T1000 (cell line): ENCODE data around the gene TTF2.
A peak's percentile ranks its signal among the peaks of the same experiment; 100 is the strongest.

ENCODE experiments used
- DNase-seq: peaks from one replicate; lab custom pipeline; 2025; ENCODE audit warnings: mixed read lengths; lab: John Stamatoyannopoulos, UW

Gene TTF2

DNA sequence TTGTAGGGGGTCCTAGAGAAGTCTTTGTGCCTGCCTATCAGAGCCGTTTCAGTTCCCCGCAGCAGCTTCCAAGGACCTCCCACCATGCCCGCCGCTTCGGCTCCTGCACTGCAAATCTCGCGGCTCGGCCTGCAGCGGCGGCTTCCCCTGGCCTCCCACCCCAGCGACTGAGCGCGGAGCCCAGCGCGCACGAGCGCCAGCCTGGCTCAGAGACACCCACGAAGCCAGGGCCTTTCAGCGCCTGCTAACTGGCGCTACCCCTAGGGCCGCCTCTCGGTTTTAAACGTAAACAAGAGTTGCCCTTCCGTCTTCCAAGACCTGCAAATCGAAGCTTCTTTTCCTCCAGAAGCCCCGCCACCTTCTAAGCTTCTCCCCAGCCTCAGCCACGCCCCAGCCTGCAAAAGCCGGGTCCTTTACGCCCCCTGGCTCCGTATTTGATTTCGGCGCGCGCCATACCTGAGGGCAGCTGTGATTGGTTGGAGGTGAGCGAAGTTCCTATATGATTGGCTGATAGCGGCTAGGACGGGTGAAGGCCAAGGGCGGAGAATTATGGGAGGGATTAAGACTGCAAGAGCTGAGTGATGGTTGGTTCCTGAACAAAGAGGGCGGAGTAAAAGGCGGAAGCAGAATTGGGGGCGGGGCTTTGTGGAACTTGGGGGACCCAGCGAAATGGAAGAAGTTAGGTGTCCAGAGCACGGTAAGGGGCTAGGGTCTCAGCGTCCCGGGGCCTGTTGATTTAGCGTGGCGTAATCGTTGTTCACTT is at the start of gene TTF2:
TTF2 (plus strand) TSS at position 649 of the 763 bp plus-strand sequence; CDS start at position 670, 21 bp downstream.
- peak; percentile 94 for DNase-seq

DNA sequence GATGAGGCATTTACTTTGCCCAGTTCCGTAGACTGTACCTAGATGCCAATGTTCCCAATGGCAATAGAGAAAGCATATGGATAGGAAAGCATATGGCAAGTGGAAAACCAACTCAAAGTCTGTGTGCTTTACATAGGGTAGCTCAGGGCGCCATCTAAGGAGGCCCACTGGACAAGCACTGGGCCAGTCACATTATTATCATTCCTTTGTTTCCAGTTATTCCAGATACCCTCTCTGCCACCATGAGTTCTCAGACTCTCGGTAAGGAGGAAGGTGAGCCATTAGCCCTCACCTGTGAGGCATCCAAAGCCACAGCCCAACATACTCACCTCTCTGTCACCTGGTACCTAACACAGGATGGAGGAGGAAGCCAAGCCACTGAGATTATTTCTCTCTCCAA is 48.8 kb upstream of the TTF2 start:
- no peak for DNase-seq

DNA sequence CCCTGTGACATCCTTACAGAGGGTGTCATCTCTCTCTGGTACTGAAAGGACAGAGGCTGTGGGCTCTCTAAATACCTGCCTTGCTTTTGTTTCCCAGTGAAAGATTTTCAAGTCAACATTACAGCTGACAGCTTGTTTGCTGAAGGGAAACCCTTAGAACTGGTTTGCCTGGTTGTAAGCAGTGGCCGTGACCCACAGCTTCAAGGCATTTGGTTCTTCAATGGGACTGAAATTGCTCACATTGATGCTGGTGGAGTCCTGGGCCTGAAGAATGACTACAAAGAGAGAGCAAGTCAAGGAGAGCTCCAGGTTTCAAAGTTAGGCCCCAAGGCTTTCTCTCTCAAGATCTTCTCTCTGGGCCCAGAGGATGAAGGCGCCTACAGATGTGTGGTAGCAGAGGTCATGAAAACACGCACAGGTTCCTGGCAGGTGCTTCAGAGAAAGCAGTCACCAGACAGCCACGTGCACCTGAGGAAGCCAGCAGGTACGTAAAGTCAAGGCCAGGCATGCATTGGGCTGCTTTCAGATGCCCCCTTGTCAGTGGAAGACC is 46.7 kb upstream of the TTF2 start:
- no peak for DNase-seq

DNA sequence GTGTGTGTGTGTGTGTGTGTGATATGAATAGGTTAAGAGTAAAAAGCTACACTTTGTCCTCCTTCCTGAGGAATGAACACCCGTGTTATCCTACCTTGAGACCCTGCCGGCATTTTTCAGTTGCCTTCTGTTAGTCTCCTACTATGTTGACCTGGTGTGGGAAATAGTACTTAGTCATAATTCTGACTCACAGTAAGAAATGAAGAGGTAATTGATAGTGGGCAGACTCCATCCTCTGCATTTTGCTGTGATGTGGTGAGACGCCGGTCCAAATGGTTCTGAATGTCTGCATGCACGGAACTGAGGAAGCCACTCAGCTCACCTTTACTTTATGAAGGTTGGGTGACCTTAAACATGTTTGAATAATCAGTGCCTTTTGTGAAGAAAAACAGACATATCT is 45.9 kb upstream of the TTF2 start:
- DNase-seq: peak; percentile 3

DNA sequence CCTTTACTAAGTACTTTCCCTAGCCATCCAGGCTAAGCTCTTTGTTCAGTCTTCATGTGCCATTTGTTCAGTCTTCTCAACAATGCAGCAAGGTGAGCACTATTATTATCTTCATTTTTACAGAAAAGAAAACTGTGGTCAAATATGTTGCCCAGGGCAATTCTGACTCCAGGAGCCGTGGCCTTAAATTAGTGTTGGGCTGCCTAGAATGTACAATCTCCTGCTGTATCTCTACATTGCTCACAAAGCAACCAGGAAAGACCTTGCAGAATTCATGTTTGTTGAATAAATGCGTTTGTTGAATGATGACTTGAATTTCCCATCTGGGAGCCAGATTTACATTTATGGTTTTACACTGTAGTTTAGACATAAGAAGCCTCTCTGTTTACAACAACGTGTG is 44.4 kb upstream of the TTF2 start:
- DNase-seq: no peak

DNA sequence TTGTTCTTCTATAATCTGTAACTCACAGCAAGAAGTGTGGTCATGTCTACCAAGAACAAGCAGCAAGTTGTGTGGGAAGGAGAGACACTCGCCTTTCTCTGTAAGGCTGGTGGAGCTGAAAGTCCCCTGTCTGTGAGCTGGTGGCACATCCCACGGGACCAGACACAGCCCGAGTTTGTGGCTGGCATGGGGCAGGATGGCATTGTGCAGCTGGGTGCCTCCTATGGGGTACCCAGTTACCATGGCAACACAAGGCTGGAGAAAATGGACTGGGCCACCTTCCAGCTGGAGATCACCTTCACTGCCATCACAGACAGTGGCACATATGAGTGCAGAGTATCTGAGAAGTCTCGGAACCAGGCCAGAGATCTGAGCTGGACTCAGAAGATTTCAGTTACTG is 43.1 kb upstream of the TTF2 start:
- no peak for DNase-seq

DNA sequence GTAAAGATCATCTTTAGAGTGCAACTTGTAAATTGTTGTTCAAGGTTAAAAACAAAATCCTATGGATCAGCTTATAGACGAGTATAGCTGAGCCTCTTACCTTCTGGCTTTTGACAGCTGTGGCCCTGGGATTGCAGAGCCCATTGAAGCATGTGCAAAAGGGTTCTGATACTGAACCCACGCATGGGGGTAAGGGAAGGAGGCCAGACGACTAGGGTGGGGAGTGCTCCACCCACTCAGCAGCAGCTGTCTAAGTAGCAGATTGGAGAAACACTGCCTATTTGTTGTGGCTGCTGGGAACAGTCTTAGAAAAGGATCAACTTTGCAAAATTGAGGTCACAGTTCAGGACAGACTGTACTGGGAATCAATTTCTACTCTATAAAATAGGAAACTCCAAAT is 42.5 kb upstream of the TTF2 start:
- DNase-seq: no peak

DNA sequence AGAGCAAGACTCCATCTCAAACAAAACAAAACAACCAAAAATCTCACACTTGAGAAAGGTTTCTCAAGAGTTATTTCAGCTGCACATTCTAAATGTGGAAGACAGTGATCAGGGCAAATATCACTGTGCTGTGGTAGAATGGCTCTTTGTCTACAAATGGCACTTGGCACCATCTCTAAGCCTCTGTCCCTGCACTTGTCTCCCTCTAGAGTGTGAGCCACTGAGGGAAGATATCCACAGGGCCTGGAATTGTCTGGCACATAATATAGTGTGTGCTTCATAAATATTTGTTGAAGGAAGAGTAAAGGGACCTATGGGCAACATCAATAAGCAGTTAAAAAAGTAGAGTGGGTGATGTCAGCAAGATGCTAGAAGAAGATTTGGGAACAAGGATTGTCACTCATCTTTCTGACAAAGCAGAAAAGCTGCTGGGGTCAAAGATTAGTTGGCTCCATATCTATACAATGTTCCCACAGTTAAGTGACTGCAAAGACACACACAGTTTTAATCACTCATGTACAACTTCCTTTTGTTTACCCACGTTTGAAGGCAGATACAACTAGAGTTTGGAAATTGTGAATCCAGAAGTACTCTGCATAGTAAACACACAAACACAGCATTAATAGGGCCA is 39.5 kb upstream of the TTF2 start:
- DNase-seq: no peak

DNA sequence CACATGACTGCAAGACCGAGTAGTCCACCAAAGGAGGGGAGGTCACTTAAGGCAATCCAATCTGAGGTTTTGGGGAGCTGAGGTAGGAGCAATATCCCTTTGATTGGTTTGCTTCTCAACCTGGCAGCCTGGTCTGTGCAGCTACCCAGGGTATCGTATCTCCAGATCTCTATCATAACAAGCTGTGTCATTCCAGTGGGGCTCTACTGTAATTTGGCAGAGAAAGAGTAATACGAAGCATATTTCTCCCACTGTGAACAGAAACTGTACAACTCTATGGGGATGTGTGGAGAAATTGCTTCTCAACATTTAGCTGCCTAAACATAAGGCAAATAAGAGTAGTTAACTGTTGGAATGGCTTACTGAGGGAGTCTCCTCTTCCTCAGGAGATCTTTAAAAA is 38.0 kb upstream of the TTF2 start:
- DNase-seq: no peak

DNA sequence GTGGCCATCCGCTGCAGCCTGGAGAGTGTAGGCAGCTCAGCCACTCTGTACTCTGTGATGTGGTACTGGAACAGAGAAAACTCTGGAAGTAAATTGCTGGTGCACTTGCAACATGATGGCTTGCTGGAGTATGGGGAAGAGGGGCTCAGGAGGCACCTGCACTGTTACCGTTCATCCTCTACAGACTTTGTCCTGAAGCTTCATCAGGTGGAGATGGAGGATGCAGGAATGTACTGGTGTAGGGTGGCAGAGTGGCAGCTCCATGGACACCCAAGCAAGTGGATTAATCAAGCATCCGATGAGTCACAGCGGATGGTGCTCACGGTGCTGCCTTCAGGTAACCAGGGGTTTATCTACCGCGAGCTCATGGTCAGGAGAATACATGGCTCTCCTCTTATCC is 34.6 kb upstream of the TTF2 start:
- no peak for DNase-seq

DNA sequence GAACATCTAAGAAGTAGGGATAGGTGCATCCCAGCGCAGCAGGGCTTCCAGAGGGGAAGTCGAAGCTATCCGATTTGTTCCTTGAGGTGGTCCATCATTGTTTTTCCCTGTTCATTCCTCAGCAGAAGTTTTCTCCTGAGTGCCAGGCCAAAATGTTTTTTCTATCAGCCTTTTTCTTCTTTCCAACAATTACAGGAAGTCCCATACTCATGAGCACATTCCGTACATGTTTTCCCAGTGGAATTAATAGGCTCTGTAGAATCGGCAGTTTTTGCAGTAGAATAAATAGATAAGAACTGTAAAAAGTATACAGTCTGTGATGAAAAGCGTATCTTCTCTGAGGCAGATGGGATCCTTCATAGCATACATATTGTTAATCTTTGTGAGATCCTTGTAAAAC is 33.8 kb upstream of the TTF2 start:
- no peak for DNase-seq

DNA sequence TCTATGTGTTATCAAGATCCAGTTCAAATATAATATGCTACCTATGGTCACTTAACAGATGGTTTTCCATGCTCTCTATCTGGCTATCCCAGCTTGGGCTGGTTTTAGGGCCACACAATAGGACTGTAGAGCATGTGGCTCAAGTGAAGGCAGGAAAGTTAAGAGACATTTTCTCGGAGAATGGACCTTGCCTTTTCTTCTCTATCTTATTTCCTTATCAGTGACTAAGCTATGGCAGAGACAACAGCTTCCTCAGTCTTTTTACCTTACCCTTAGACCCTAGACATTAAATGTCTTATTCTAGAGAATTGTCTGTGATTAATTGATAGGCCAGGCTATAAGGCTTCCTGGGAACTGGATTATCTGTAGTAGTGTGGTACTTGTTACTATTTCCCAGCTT is 30.4 kb upstream of the TTF2 start:
- DNase-seq: no peak

DNA sequence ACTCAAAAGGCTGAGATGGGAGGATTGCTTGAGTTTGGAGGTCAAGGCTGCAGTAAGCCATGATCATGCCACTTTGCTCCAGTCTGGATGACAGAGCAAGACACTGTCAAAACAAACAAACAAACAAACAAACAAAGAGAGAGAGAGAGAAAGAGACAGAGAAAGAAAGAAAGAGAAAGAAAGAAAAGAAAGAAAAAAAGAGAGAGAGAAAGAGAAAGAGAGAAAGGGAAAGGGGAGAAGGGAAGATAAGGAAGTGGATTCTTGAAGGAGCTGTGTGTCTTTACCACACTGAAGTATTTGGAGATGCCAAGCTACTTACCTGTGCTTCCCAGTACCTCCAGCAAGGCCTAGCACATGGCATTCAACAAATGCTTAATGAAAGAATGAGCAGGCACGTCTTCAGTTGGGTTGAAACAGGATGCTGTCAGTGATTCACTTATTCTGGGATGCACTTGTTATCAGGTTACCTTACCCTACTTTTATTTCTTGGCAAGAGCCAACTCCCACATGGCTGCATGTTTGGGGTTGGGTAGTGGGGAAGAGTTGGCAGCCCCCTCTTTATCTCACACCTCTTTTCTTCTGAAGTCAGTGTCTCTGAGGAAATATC is 29.8 kb upstream of the TTF2 start:
- no peak for DNase-seq

DNA sequence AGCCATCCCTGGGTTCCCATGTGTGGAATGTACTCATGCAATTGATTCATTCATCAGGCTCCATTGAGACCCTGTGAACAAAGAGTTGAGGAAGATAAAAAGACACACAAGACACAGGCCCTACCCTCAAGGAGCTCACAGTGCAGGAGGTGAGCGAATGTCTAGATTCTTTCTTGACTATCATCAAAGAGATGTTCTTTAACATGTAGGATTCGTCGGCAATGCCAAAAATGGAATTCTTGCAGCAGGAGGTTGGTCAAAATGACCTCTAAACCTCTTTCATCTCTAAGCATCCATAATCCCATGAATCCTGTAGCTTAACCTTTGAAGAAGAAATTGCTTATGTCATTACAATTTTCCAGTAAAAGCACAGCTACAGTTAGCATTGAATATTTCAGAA is 27.9 kb upstream of the TTF2 start:
- DNase-seq: no peak

DNA sequence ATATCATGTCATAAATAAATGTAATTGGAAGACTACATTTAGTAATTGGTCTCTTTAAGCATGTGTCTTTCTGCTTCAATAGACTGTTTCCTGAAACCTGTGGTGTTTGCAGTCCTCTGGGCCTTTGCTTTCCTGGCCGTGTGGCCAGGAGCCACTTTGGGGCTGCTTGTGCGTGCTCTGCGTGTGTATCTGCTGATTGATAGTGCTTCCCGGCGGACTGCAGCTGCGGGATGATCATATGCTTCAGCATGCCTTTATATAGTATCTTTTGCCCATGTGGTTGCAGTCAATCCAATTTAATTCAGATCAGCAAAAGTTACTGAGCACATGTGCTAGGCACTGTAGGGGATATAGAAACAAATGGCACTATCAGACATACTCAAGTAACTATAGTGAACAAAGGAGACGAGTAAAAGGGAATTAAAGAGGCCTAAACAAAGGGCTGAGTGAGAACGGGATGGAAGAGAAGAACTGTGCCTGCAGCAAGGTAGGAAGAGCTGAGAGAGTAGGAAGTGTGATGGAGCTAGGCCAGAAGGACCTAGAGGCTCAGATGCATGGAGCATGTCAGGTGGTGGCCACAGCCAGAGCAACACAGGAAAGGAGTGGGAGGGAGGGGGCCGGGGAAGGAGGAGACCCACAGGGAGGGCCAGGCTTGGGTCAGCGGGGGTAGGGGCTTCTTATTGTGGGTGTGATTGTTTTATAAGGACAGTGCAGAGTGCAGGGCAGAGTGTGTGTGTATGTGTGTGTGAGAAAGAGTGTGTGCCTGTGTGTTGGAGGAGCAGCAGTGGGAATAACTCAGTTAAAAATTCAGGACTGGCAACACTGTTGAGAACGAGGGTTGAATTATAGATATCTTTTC is 27.2 kb upstream of the TTF2 start:
- no peak for DNase-seq

DNA sequence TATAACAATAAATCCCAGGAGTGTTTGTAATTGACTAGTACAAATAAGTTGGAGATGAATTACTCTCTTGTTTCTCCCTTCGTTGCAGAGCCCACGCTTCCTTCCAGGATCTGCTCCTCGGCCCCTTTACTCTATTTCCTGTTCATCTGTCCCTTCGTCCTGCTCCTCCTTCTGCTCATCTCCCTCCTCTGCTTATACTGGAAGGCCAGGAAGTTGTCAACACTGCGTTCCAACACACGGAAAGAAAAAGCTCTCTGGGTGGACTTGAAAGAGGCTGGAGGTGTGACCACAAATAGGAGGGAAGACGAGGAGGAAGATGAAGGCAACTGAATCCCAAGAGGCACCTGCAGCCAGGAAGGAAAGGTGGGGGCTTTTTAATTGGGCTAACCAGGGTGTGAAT is 26.4 kb upstream of the TTF2 start:
- DNase-seq: no peak

DNA sequence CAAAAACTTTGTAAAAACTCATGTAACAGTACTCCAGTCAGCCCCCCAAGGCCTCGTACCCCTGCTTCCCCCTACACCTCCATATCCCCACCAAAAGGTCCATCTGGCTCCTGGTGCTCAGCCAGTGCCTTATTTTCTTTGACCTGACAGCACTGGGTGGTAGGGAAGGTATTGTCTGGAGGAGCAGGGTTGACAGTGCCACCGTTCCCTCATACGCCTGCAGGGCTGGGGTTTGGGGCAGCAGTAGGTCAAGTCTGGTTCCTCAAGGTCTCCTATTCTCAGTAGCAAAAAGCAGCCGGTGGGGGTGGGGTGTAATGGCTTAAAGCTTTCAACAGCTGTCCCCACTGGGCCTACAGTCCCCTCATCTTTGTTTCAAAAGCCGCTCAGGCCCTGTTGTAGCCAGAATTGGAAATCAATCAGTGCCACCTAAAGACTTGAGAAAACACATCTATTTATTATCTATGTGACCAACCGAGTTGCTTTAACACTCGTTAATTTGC is 25.3 kb upstream of the TTF2 start:
- DNase-seq: no peak

DNA sequence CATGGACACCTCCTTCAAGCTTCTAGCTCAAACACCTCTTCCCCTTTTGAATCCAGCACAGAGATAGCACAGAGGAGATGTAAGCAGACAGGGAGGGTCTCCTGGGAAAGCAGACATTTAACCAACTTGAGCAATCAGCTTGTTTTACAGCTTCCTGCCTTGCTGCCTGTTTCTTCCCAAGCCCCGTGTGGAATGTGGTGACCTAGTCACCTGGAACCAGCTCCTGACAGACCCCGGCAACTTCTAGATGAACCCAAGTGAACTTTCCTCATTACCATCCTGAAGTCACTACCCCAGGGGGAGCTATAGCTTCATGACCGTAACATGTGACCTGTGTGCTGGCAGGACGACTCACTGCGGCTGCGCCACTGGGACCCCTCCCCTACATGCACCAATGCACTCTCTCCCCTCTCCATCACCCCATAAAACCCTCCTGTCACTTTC is 24.1 kb upstream of the TTF2 start:
- DNase-seq: no peak

DNA sequence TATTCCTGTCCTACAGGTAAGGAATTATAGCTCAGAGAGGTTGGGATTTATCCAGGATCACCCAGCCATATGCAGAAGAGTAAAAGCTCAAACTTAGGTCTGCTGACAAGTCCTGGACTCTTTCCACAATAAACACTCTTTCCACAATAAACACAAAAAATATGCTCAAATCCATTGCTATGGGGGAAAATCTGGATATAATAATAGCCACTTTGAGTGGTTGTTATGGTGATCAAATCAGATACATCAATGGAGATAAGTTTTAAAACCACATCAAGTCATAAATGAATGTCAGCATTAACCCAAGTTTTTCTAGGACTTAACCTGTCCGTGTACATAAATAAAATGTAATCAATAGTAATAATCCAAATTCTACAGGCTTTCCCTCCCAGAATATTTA is 22.3 kb upstream of the TTF2 start:
- no peak for DNase-seq

DNA sequence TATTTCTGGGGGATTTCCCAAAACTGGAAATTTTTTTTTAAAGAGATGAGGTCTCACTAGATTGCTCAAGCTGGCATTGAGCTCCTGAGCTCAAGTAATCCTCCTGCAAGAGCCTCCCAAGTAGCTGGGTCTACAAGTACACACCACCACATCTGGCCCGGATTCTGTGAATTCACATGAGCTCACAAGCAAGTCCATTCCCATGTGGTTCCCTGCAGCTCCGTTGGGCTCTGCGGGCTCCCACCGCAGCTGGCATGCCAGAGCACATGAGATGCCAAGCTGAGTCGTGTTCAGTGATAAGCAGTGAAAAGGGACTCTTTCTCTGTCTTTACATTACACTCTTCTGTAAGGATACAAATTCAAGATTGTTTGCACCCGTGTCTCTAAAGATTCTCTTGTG is 21.9 kb upstream of the TTF2 start:
- DNase-seq: no peak

DNA sequence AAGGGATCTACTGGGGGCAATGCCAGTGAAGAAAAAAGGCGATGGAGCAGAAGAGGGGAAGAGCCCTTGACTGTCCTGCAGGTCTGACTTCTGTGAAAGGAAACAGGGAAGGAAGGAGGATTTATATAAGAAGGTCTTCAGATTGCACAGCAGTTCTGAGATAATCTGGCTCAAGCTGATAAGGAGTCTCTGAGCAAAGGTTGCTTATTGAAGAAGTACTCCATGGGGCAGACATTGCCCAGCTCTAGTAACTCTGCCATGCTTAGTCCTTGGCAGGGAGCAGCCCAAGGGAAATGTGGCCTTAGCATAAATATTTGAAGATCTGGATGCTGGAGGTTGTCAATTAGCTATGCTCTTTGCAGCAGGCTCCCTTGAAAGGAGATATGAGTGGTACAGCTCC is 15.9 kb upstream of the TTF2 start:
- no peak for DNase-seq

DNA sequence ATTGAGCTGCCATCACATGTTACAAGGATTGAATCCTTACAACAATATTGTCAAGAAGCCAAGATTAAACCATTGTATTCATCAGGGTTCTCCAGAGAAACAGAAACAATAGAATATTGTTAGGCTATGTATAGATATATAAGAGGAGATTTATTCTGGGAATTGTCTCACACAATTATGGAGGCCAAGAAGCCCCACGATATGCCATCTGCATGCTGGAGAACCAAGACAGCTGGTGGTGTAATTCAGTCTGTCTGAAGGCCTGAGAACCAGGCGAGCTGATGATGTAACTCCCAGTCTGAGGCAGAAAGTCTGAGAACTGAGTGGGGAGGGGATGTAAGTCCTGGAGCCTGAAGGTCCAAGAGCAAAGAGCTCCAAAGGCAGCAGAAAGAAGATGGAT is 14.5 kb upstream of the TTF2 start:
- DNase-seq: no peak
